Measurements from ENCODE around the gene PRDX5. TPM values are rescaled to one million over a fixed set of nuclear protein-coding genes. Genes with fewer than 3 reads are reported as not detected.
A peak's percentile ranks its signal among the peaks of the same experiment; 100 is the strongest.

PRDX5 gene
- total and polyA plus RNA-seq, 9 of the 15 experiments (the other 6 are each of a cell fraction or from before 2014, with no cell fraction given), result 40.8 to 327 (median 204) TPM

DNA sequence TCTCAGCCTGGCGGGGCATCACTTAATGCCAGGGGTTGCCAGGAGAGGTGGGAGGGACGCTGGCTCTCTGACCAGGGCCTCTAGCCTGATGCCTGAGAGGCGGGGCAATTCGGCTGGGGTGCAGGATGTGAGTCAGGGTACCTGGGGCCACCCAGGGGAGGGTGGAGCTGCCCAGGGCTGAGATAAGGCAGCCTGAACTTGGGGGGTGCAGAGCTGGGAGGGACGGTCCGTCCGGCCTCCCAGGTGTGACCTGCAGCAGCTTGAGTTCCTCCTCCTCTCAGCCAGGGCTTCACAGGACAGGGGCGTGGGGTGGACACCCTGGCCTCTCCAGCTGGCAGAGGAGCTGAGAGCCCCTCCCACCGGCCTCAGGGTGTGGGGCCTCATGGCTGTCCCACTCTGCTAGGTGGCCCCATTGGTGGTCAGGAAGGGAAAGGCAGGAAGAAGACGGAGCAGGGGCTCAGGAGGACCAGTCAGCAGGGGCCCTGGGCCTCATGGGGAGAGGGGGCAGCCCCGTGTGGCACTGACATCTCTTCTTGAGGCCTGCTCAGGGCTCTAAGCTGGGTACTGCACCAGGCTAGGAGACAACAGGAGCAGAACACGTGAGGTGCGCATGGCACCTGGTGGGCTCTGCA, 40.1 kb downstream of the PRDX5 start (continued):
- TF ChIP-seq CTCF (IDR thresholded peaks at IDR 0.05 in 2 of 3, conservative IDR thresholded peaks at IDR 0.05 in 1 of 3; ENCODE audit: insufficient read depth in 2 of 3, low read depth in 1 of 3, low read length in 3 of 3), result no peak
- TF ChIP-seq ARID2 (IDR thresholded peaks at IDR 0.05), result no peak
- no peak for TF ChIP-seq ZNF217 (CRISPR knock-in tag; IDR thresholded peaks at IDR 0.05)
- peak; percentile 54 for TF ChIP-seq SMARCA4 (IDR thresholded peaks at IDR 0.05)
- TF ChIP-seq DPF2 (IDR thresholded peaks at IDR 0.05), result peak; percentile 70; the same call in 1 of the 2 replicates
- TF ChIP-seq SMARCB1 (IDR thresholded peaks at IDR 0.05; ENCODE audit: insufficient read length, low read depth), result no peak
- peak; percentile 14; the same call in 1 of the 2 replicates for TF ChIP-seq NR2C2 (CRISPR knock-in tag; IDR thresholded peaks at IDR 0.05)
- TF ChIP-seq NR2C2 (tag; IDR thresholded peaks at IDR 0.05), result no peak
- TF ChIP-seq ZBTB11 (CRISPR knock-in tag; IDR thresholded peaks at IDR 0.05), result 0 out of 6 replicates have a peak, but pooled peaks of 1 of the 3 experiments have one; percentile 22
- no peak for TF ChIP-seq CREBBP (IDR thresholded peaks at IDR 0.05; ENCODE audit: low read depth, low read length)
- no peak for TF ChIP-seq AFF1 (IDR thresholded peaks at IDR 0.05; ENCODE audit: low read depth in 1 of 2, partially characterized antibody in 2 of 2)
- peak; percentile 80 for TF ChIP-seq ETV5 (CRISPR knock-in tag; IDR thresholded peaks at IDR 0.05; ENCODE audit: low read depth)
- TF ChIP-seq, protein P1, sequence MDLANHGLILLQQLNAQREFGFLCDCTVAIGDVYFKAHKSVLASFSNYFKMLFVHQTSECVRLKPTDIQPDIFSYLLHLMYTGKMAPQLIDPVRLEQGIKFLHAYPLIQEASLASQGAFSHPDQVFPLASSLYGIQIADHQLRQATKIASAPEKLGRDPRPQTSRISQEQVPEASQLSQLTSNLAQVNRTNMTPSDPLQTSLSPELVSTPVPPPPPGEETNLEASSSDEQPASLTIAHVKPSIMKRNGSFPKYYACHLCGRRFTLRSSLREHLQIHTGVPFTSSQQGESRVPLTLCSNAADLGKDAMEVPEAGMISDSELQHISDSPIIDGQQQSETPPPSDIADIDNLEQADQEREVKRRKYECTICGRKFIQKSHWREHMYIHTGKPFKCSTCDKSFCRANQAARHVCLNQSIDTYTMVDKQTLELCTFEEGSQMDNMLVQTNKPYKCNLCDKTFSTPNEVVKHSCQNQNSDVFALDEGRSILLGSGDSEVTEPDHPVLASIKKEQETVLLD (IDR thresholded peaks at IDR 0.05), result peak; percentile 46; the same call in 1 of the 2 replicates
- no peak for TF ChIP-seq MAFK (IDR thresholded peaks at IDR 0.05; ENCODE audit: low read length)
- no peak for TF ChIP-seq HES1 (IDR thresholded peaks at IDR 0.05; ENCODE audit: low read depth)
